HG03457 (cell line): ENCODE data around the gene PCBP3.

Source experiments
- ATAC-seq: cut with Tn5 transposase; IDR thresholded peaks from one replicate; pipeline ENCODE4 v1.9.1; 2021; ENCODE audit warnings: moderate number of reproducible peaks; ENCODE audit not compliant: unreplicated experiment

Gene PCBP3

DNA sequence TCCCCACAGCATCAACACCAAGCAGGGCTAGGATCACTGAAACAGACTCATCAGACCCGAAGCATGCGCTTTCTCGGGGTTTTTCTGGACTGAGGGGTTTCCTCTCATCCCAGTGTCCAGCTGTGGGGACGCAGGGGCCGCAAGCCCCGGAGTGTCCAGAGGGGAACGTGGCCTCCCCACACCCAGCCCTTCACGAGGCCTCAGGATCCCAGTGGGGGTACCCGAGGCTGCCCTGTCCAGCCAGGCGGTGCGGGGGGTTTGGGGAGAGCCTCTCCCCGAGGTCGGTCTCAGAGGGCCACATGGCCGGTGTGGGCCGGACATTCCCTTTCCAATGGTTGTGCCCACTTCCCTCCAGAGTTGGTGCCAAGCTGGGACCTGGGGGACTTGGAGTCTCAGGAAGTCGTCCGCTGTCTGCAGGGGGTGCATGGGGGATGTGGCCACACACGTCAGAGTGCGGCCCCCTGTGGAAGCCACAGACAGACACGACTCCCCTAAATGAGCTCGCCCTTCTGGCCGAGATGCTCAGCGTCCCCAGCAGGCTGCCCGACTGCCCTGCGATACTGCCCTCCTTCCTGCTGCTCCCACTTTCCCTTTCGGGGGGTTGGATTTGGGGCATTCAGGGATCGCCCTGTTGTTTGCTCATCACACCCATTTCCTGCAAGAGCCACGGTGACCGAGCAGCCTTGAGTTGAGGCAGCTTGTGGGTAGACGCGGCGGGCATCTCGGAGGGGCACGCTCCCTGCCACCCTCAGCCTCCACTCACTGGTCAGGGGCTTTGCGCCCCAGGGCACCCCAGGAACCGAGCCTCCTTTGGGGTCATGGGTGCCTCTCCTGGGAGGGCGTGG is 342.2 kb downstream of the PCBP3 start:
- ATAC-seq: no peak

DNA sequence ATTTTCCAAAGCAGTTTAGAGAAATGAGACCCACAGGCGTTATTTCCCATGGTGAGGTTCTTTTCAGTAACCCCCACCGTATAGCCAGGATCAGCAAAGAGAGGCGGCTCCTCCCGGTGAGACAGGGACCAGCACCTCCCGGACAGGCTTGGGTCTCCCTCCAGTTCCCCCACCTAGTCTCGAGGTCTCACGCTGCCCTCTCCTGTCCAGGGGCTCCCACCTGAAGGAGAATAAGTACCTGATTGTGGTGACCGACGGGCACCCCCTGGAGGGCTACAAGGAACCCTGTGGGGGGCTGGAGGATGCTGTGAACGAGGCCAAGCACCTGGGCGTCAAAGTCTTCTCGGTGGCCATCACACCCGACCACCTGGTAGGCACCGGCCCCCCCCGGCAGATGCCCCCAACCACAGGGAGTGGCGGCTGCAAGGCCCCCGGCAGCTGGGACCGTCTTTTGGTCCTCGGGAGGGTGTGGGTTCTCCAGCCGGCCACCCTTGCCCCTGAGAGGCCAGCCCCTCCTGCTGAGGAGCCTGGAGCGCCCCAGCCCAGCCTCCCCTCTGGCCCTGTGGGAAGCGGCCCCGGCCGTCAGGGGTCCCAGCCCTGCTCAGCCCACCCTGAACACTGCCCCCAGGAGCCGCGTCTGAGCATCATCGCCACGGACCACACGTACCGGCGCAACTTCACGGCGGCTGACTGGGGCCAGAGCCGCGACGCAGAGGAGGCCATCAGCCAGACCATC is 343.0 kb downstream of the PCBP3 start:
- no peak for ATAC-seq

DNA sequence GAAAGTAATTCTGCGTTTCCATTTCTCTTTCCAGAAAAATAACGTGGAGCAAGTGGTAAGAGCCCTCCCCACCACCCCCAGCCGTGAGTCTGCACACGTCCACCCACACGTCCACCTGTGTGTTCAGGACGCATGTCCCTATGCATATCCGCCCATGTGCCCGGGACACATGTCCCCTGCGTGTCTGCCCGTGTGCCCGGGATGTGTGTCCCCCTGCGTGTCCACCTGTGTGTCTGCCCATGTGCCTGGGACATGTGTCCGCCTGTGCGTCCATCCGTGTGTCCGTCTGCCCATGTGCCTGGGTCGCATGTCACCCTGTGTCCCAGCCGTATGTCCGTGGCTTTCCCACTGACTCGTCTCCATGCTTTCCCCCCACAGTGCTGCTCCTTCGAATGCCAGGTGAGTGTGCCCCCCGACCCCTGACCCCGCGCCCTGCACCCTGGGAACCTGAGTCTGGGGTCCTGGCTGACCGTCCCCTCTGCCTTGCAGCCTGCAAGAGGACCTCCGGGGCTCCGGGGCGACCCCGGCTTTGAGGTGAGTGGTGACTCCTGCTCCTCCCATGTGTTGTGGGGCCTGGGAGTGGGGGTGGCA is 343.7 kb downstream of the PCBP3 start:
- ATAC-seq: no peak

DNA sequence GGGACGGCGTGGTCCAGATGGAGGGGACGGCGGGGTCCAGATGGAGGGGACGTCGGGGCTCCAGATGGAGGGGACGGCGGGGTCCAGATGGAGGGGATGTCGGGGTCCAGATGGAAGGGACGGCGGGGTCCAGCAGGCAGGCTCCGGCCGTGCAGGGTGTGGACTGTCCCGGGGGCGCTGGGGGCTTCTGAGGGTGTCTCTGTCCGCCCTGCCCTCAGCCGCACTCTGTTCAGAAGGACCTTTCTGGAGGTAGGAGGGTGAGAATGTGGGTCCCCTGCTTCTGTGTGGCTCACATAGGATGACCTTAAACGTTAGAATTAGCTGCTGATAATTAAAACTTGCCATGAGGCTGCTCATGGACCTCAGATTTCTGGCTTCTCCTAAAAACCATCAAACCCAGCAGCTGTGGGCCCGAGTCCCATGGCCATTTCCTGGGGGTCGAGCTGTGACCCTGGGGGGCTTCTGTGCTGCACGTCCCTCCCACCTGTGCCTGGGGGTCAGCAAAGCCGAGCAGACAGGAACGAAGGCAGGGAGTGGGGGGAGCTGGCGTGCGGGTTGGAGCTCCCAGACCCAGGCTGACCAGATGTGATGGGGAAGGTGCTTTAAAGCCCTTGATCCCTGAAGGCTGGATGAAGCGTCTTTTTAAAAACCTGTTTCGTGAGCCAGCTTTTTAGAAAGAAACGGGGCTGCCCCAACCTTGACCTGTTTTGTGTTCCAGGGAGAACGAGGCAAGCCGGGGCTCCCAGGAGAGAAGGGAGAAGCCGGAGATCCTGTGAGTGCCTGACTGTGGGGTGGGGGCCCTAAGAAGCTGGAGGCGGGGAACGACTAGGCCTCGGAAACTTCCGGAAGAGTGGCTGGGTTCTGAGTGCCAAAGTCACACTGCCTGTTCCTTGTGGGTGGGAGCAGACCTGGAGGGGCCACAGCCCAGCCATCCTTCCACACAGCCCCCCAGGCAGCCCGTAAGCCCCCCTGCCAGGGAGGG is 345.1 kb downstream of the PCBP3 start:
- no peak for ATAC-seq

DNA sequence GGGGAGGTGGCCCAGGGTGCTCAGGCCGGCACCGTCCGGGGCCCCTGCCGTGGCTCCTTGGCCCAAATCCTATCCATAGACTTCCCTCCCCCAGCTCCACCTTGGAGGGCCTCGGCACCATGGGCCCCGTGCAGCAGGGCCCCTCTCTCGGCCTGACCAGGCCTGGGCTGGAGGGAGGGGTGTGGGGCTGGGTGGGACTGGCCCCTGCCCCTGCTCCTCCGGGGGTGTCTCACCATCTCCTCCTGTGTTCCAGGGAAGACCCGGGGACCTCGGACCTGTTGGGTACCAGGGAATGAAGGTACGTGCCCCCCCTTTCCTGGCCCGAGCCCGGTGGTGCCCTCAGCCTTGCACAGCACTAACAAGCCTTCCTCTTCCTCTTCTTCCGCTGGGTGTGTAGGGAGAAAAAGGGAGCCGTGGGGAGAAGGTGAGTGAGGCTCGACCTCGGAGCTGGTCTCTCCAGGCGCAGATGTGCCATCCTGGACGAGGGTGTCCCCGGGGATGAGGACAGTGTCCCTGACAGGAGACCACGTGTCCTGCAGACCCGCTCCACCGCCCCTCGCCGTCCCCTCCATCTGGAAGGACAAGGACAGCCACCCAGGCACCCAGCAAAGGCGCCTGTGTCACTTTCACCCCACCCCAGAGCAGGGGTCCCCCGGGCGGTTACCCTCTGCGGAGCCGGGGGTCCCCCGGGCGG is 346.0 kb downstream of the PCBP3 start:
- ATAC-seq: no peak

DNA sequence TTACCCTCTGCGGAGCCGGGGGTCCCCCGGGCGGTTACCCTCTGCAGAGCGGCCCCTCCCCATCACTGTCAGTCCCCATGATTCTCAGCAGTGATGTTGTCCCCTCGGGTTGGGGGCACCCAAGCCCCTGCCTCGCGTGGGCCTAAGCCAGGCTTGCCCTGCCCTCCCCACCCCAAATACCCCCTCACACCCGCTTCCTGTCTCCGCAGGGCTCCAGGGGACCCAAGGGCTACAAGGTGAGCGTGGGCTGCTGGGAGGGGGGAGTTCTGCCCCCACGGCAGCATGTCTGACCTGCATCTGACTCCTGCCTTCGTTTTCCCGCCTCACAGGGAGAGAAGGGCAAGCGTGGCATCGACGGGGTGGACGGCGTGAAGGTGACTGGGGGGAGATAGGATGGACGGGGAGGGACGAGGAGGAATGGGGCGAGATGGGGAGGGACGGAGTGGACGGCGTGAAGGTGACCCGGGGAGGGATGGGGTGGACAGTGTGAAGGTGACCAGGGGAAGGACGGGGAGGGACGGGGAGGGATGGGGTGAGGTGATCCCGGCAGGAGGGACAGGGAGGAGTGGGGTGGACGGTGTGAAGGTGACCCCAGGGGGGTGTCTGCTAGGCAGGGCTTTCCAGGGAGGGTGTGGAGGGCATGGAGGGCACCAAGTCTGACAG is 346.7 kb downstream of the PCBP3 start:
- ATAC-seq: no peak

DNA sequence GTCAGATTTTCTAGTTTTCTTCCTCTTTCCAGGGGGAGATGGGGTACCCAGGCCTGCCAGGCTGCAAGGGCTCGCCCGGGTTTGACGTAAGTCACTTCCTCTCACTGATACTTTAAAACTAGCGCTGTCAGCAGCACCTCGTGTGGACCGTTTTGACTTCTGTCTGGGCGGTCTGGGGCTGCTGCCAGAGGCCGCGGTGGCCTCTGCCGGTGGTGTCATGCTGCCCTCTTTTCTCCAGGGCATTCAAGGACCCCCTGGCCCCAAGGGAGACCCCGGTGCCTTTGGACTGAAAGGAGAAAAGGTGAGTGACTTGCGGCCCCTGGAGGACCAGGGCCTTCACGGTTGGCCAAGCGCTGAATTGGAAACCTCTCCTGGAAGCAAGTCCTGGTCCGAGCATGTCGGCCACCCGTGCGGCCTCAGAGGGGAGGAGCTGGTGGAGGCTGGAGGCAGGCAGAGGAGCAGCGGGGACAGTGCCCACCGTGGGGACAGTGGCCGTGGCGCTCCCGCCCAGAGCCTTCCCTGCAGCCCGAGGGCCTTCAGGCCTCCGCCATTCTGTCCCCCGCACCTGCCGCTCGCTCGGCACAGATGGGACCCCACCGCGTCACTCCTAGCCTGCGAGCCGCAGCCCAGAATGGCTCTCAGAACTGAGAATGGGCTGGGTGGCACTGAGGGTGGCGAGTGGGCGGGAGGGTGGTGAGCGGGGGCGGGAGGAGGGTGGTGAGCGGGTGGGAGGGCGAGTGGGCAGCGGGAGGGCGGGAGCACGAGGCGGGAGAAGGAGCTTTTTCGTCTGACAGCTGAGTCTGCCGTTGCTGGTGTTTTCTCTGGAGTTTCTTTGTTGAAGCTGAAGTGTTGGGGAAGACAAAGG is 347.4 kb downstream of the PCBP3 start:
- ATAC-seq: no peak

DNA sequence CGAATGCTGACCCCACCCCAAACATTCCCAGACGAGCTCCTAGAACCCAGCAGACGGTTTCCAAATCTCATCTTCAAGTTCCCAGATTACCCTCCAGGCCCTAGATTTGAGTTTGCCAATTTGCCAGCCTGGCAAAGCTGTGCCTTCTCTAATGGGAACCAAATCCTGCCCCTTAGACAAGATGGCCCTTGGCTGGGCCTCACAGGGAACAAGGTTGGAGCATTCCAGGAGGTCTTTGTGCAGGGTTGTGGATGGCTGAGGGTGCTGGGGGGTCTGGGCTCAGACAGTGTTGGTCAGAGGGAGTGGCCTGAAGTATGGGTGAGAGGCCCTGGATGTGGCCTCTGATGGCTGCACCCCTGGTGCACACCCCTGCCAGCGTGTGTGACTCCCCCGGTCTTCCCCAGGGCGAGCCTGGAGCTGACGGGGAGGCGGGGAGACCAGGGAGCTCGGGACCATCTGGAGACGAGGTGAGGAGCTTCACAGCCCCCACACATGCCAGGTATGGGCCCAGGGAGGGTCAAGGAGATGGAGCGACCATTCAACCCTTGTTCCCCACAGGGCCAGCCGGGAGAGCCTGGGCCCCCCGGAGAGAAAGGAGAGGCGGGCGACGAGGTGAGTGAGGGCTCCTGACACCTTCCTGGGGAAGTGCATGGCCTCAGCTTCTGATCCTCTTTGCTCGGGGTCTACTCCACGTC is 348.2 kb downstream of the PCBP3 start:
- ATAC-seq: no peak
